HUES48 (cell line): ENCODE results near the gene GNAI3.

Source experiments
- H3K27ac ChIP-seq: one replicate; pipeline ENCODE4 v1.7.0; 2013; ENCODE audit warnings: low read depth, low read length, inconsistent platforms
- H3K27me3 ChIP-seq: 2 replicates; pipeline ENCODE4 v1.6.1; 2013; ENCODE audit warnings: mild to moderate bottlenecking, low read length; ENCODE audit not compliant: control insufficient read depth, insufficient read depth
- H3K36me3 ChIP-seq: 2 replicates; pipeline ENCODE4 v1.6.1; 2013; ENCODE audit warnings: low read length; ENCODE audit not compliant: control insufficient read depth, insufficient read depth
- H3K4me1 ChIP-seq: 2 replicates; pipeline ENCODE4 v1.6.1; 2013; ENCODE audit warnings: mild to moderate bottlenecking, low read length; ENCODE audit not compliant: control insufficient read depth, insufficient read depth
- H3K4me3 ChIP-seq: 2 replicates; pipeline ENCODE4 v1.5.1; 2013; ENCODE audit warnings: mild to moderate bottlenecking, low read depth, low read length
- H3K9ac ChIP-seq: 2 replicates; pipeline ENCODE4 v1.6.1; 2013; ENCODE audit warnings: mild to moderate bottlenecking, low read depth, low read length, moderate library complexity
- H3K9me3 ChIP-seq: 2 replicates; pipeline ENCODE4 v1.6.1; 2013; ENCODE audit warnings: low read length; ENCODE audit not compliant: control insufficient read depth, insufficient read depth

The GNAI3 gene

DNA sequence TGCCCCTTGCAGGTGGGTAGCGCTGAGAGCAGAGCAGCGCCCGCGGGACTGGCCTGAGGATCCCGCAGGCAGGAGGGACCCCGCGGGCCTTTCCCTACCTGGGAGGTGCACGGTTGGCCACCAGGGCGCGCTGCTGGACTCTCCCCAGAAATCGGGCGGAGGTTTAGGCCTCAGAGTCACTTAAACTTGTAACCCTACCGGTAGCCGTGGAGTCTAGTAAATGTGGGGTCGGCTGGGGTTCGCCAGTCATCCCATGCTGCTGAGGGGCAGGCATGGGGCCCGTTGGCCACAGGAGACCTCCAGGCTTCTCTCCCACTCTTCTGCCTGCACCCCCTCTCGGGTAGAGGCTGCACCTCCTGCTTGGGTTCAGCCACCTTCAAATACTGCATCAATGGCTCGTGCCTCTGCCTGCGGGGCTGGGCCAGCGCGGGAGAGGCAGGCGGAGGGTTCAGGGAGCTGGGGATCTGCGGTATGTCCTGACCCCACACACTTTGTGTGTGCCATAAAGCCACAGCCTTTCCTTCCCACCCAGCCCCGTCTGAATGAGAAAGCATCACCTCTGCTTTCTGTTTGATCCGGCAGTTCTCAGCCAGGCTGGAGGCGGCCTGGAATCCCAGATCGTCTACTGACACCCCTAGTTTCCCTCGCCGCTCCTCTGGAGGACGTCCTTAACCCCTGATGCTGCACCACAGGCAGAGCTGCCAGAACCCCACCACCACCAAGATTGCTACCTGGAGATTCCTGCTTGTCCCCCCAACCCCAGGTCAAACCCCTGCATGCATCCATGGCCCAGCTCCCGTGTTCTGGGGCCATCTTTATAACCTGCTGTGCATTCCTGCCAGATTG lies 95.2 kb downstream of the GNAI3 start:
- Histone ChIP-seq H3K4me1 (no peaks in the 10 kb centered on the region), H3K9me3 (no peaks in the 10 kb centered on the region), H3K27ac (no peak overlapping the region), H3K4me3 (no peak overlapping the region), H3K36me3 (no peaks in the 10 kb centered on the region), H3K27me3 (0 out of 2 replicates have a peak, but pooled peaks cover 4% of the 10 kb centered on the region), H3K9ac (no peak overlapping the region)

DNA sequence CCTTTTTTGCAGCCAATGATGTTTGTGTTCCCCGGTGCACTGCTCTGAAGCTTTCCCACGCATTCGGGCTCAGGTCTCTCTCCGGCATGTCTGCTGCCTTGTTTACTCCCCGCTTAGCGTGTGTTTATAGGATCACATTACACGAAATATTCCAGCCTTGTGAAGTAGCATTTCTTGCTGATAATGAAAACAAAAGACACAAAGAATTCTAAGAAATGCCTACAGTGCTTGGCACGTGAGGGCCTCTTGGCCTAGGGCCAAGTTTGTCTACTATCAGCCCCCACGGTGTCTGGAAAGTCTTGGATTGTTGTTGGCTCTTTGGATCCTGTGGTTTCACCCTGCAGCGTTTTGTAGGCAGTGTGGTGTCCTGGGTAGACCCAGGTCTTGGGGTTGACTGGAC lies 96.3 kb downstream of the GNAI3 start:
- no peak overlapping the region for H3K27ac ChIP-seq
- no peaks in the 10 kb centered on the region for H3K9me3 ChIP-seq
- H3K4me1 ChIP-seq = no peaks in the 10 kb centered on the region
- no peaks in the 10 kb centered on the region for H3K36me3 ChIP-seq
- H3K9ac ChIP-seq = no peak overlapping the region
- H3K4me3 ChIP-seq = no peak overlapping the region
- H3K27me3 ChIP-seq = 0 out of 2 replicates have a peak, but pooled peaks cover 4% of the 10 kb centered on the region

DNA sequence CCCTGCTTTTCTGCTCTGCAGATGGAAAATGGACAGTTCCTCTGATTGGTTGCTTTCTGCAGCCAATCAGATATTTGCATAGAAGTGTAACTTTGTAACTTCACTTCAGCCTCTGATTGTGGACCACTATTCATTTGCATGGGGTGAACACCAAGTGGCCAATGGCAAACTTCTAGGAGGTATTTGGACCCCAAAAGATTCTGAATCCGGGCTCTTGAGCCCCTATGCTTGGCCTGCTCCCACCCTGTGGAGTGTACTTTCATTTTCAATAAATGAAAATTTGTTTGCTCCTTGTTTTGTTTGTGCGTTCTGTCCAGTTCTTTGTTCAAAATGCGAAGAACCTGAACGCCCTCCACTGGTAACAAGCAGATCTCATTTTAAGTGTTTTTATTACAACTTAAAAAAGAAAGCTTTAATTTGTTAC lies 101.1 kb downstream of the GNAI3 start:
- H3K9me3 ChIP-seq = no peaks in the 10 kb centered on the region
- H3K27me3 ChIP-seq = peaks cover 7% of the 10 kb centered on the region
- no peak overlapping the region for H3K27ac ChIP-seq
- H3K4me3 ChIP-seq = no peak overlapping the region
- no peaks in the 10 kb centered on the region for H3K36me3 ChIP-seq
- H3K9ac ChIP-seq = no peak overlapping the region
- no peaks in the 10 kb centered on the region for H3K4me1 ChIP-seq

DNA sequence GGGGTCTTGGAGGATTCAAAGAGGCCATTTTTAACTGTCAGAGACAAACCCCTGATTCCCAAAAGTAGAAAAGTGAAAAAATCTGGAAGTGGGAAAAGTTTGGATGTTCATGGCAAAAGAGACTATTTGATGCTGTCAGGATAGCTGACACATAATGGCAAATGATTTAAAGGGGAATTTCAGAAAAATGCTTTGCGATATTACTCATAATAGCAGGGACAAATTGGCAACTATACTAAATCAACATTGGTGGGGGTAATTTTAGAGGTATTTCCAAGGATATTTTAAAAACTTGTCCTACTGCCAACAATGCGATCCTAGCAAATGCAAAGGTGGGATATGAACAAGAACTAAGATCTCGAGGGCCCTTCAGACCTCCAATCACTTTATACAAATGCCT lies 102.2 kb downstream of the GNAI3 start:
- Histone ChIP-seq H3K9ac (no peak overlapping the region), H3K4me3 (no peak overlapping the region), H3K27me3 (peaks cover 13% of the 10 kb centered on the region), H3K9me3 (no peaks in the 10 kb centered on the region), H3K4me1 (no peaks in the 10 kb centered on the region), H3K36me3 (no peaks in the 10 kb centered on the region), H3K27ac (no peak overlapping the region)

DNA sequence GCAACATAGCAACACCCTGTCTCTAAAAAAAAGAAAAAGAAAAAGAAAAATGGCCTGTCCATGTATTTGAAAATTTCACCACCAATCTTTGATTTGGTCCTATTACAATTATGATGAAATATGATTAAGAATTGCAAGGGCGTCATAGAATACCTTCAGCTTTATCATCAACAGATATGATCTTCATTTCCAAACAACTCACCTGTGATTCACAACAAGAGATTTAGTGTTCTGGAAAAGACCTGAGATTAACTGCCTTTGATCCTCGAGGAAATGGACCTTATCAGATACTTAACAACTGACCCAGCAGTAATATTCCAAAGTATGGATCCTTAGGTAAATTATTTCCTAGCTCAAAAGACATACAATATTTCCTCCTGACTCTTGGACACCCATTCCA lies 104.0 kb downstream of the GNAI3 start:
- H3K4me1 ChIP-seq = no peaks in the 10 kb centered on the region
- no peaks in the 10 kb centered on the region for H3K36me3 ChIP-seq
- peaks cover 13% of the 10 kb centered on the region for H3K27me3 ChIP-seq
- no peaks in the 10 kb centered on the region for H3K9me3 ChIP-seq
- no peak overlapping the region for H3K4me3 ChIP-seq
- H3K27ac ChIP-seq = no peak overlapping the region
- H3K9ac ChIP-seq = no peak overlapping the region

DNA sequence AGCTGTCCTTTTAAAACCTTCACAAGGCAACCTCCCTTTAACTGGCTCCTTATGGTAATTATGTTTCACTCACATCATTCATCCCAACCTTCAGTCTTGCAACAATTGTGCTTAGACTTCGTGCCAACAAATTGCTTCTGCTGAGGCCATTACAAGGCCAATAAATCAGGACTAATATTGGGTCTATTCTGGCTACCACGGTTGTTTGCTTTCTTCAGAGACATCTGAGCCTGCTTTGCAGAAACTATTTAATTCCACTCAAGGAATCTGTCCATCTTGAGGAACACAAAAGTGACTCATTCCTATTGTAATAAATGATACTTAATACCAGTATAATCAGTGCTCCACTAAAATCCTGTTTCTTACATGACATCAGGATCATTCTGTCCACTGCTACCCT lies 104.9 kb downstream of the GNAI3 start:
- Histone ChIP-seq H3K27me3 (peaks cover 13% of the 10 kb centered on the region), H3K27ac (no peak overlapping the region), H3K4me3 (no peak overlapping the region), H3K4me1 (no peaks in the 10 kb centered on the region), H3K36me3 (no peaks in the 10 kb centered on the region), H3K9ac (no peak overlapping the region), H3K9me3 (no peaks in the 10 kb centered on the region)

DNA sequence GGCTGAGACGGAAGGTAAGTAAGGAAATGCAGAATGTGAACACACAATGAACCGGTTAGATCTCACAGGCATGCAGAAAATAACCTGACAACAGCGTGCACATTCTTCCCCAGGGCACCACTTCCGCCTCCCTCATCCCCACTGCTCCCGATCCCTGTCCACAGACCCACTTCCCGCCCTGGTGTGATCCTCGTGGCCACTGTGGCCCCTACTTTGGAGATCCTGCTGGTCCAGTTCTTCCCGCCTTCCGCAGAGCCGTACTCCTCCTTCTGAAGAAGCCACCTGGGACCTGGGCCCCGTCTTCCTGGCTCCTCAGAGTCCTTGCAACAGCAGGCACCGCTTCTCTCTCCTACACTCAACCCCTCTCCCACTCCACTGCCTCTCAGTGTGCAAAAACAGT lies 106.1 kb downstream of the GNAI3 start:
- no peaks in the 10 kb centered on the region for H3K36me3 ChIP-seq
- H3K9me3 ChIP-seq = no peaks in the 10 kb centered on the region
- peaks cover 13% of the 10 kb centered on the region for H3K27me3 ChIP-seq
- H3K4me3 ChIP-seq = no peak overlapping the region
- H3K9ac ChIP-seq = no peak overlapping the region
- no peak overlapping the region for H3K27ac ChIP-seq
- H3K4me1 ChIP-seq = no peaks in the 10 kb centered on the region

DNA sequence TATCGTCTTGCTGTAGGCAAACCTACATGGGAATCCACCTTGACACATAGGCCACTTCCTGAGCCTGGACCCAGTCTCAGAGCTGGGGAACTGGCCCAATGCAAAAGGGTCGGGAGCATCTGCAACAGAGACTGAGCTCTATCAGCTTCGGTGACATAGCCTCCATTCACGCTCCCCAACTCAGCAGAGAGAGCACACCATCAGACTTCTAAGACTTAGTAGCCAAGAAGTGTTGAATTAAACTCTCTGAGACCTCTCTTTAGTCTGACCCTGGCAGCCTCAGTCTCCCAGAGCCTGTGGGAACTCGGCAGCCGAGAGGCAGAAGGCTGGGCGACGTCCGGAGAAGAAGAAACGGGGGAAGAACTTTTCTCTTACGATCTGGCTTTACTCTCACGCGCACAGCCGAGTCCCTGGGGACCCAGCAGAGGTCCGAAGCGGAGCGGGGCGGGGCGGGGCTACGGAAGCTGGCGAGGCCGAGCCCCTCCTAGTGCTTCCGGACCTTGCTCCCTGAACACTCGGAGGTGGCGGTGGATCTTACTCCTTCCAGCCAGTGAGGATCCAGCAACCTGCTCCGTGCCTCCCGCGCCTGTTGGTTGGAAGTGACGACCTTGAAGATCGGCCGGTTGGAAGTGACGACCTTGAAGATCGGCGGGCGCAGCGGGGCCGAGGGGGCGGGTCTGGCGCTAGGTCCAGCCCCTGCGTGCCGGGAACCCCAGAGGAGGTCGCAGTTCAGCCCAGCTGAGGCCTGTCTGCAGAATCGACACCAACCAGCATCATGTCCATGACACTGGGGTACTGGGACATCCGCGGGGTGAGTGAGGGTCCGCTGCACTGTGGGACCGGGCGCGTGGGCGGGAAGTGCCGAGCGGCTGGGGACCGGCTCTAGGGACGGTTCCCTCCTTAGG lies 107.5 kb downstream of the GNAI3 start, which contains the start of gene GSTM4:
Gene GSTM4, plus strand, starts transcription at position 485 of the 905 bp plus-strand sequence. Its CDS starts 291 bp downstream, at position 776.
- Histone ChIP-seq H3K27ac (peak within 1 kb of the TSS; percentile 67), H3K27me3 (peaks cover 13% of the 10 kb centered on the region), H3K9ac (peak within 1 kb of the TSS; percentile 61), H3K4me3 (peak within 1 kb of the TSS; percentile 79), H3K4me1 (no peaks in the 10 kb centered on the region), H3K9me3 (no peaks in the 10 kb centered on the region), H3K36me3 (no peaks in the 10 kb centered on the region)

DNA sequence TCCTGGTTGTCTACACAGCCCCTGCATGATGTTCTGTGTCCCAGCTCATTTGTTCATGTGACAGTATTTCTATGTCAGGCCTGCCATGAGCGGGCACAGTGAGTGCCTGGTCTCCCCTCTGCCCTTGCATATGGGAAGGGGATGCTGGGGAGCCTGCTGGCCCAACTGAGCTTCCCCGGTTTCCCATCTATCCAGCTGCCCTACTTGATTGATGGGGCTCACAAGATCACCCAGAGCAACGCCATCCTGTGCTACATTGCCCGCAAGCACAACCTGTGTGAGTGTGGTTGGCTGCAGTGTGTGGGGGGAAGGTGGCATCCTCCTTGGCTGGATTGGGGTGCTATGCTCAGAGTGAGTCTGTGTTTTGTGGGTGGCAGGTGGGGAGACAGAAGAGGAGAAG lies 109.0 kb downstream of the GNAI3 start:
- Histone ChIP-seq H3K36me3 (no peaks in the 10 kb centered on the region), H3K27ac (no peak overlapping the region), H3K27me3 (peaks cover 13% of the 10 kb centered on the region), H3K4me3 (no peak overlapping the region), H3K9me3 (no peaks in the 10 kb centered on the region), H3K4me1 (no peaks in the 10 kb centered on the region), H3K9ac (no peak overlapping the region)

DNA sequence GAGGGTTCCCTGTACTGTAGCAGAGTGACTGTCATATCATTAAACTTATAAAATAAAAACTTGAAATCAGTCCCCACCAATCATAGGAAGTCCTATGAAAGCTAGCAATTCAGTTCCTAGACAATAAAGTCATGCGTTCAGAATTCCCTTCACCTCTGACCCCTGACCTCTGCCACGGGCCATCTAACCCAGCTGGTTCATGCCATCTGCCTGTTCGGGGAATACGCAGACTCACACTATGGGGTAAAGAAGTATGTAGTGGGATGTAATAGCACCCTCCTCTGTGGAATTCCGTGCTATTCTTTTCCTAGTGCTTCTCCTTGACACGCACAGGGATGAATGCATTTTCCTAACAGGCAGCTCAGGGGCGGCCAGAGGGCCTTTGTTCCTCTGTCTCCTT lies 109.6 kb downstream of the GNAI3 start:
- Histone ChIP-seq H3K9me3 (no peaks in the 10 kb centered on the region), H3K4me3 (no peak overlapping the region), H3K4me1 (no peaks in the 10 kb centered on the region), H3K27me3 (peaks cover 11% of the 10 kb centered on the region), H3K9ac (no peak overlapping the region), H3K36me3 (no peaks in the 10 kb centered on the region), H3K27ac (no peak overlapping the region)
